Neural cell (in vitro differentiated cells): Measurements from ENCODE around the gene MSI1. TPM values are rescaled to one million over a fixed set of nuclear protein-coding genes. Genes with fewer than 3 reads are reported as not detected.

ENCODE experiments used
- H2AFZ ChIP-seq: fragments of 200-600, 300-800 bp; sonication (generic), shearing (Covaris generic); 2 replicates; pipeline ENCODE4 v1.6.0; 2014; ENCODE audit warnings: low read depth, mild to moderate bottlenecking, antibody characterized with exemption, low read length, moderate library complexity
- H3F3A ChIP-seq: fragments of 200-600 bp; shearing (Covaris generic); 2 replicates; pipeline ENCODE4 v1.6.1; 2016; ENCODE audit warnings: mild to moderate bottlenecking, moderate library complexity, mixed read lengths, antibody characterized with exemption, low read length; ENCODE audit not compliant: insufficient read depth, poor library complexity, severe bottlenecking
- H3K27ac ChIP-seq: fragments of 200-600, 300-800 bp; sonication (generic), shearing (Covaris generic); 2 replicates; pipeline ENCODE4 v1.5.1; 2014; ENCODE audit warnings: mild to moderate bottlenecking, low read length, moderate library complexity
- H3K27me3 ChIP-seq: fragments of 300-800, 200-600 bp; sonication (generic), shearing (Covaris generic); 2 replicates; pipeline ENCODE4 v1.6.0; 2014; ENCODE audit warnings: mild to moderate bottlenecking, low read depth, low read length, moderate library complexity; ENCODE audit not compliant: insufficient read depth
- H3K36me3 ChIP-seq: fragments of 300-800, 200-600 bp; sonication (generic), shearing (Covaris generic); 2 replicates; pipeline ENCODE4 v1.5.1; 2014; ENCODE audit warnings: mild to moderate bottlenecking, antibody characterized with exemption, low read length, moderate library complexity; ENCODE audit not compliant: insufficient read depth
- H3K4me2 ChIP-seq: fragments of 300-800, 200-600 bp; sonication (generic), shearing (Covaris generic); 2 replicates; pipeline ENCODE4 v1.6.0; 2014; ENCODE audit warnings: mild to moderate bottlenecking, low read length
- H3K4me3 ChIP-seq: fragments of 300-800, 200-600 bp; sonication (generic), shearing (Covaris generic); 2 replicates; pipeline ENCODE4 v1.5.1; 2014; ENCODE audit warnings: mild to moderate bottlenecking, low read length, moderate library complexity
- H3K79me2 ChIP-seq: fragments of 200-600 bp; shearing (Covaris generic); replicated peaks from 2 replicates; pipeline ENCODE4 v1.6.0; 2014; ENCODE audit warnings: mild to moderate bottlenecking, low read length, moderate library complexity; ENCODE audit not compliant: insufficient read depth
- H3K9ac ChIP-seq: fragments of 300-800, 200-600 bp; sonication (generic), shearing (Covaris generic); 2 replicates; pipeline ENCODE4 v1.6.1; 2016; ENCODE audit warnings: mild to moderate bottlenecking, low read length, mixed read lengths
- H3K9me2 ChIP-seq: fragments of 200-600 bp; shearing (Covaris generic); 2 replicates; pipeline ENCODE4 v1.6.1; 2016; ENCODE audit warnings: mild to moderate bottlenecking, low read length, mixed read lengths; ENCODE audit not compliant: insufficient read depth
- H3K9me3 ChIP-seq: fragments of 200-600, 300-800 bp; sonication (generic), shearing (Covaris generic); 2 replicates; pipeline ENCODE4 v1.6.1; 2016; ENCODE audit warnings: mild to moderate bottlenecking, mixed run types, low read length, moderate library complexity, mixed read lengths
- H4K20me1 ChIP-seq: fragments of 200-600 bp; shearing (Covaris generic); 2 replicates; pipeline ENCODE4 v1.6.1; 2016; ENCODE audit warnings: mild to moderate bottlenecking, mixed run types; ENCODE audit not compliant: insufficient read depth
- EP300 ChIP-seq: fragments of 450-650 bp; conservative IDR thresholded peaks from 2 replicates; pipeline ENCODE4 v1.6.1; 2014; ENCODE audit warnings: antibody characterized with exemption, mild to moderate bottlenecking, moderate library complexity; ENCODE audit not compliant: poor library complexity, severe bottlenecking
- EZH2 ChIP-seq: fragments of 200-600, 300-800 bp; shearing (Covaris generic), sonication (generic); IDR thresholded peaks from 2 replicates; pipeline ENCODE4 v1.6.1; 2014; ENCODE audit warnings: antibody characterized with exemption, low read length, borderline replicate concordance, mild to moderate bottlenecking; ENCODE audit not compliant: insufficient read depth, poor library complexity, severe bottlenecking
- MXI1 ChIP-seq: fragments of 450-650 bp; conservative IDR thresholded peaks from 2 replicates; pipeline ENCODE4 v1.6.1; 2014; ENCODE audit warnings: antibody characterized with exemption, mild to moderate bottlenecking; ENCODE audit not compliant: poor library complexity, severe bottlenecking
- POLR2AphosphoS5 ChIP-seq: IDR thresholded peaks from 2 replicates; pipeline ENCODE4 v1.6.1; 2012
- RAD21 ChIP-seq: fragments of 450-650 bp; conservative IDR thresholded peaks from 2 replicates; pipeline ENCODE4 v1.6.1; 2014; ENCODE audit warnings: antibody characterized with exemption, mild to moderate bottlenecking, moderate library complexity
- SMC3 ChIP-seq: fragments of 450-650 bp; conservative IDR thresholded peaks from 2 replicates; pipeline ENCODE4 v1.6.1; 2014; ENCODE audit warnings: antibody characterized with exemption, mild to moderate bottlenecking, moderate library complexity; ENCODE audit not compliant: poor library complexity
- TAF1 ChIP-seq: IDR thresholded peaks from 2 replicates; pipeline ENCODE4 v1.6.1; 2012; ENCODE audit warnings: low read depth
- polyA plus RNA-seq: library from polyadenylated mRNA; depleted of rRNA; stranded (reverse); fragments of >200 nt; gene quantifications from 2 replicates; pipeline ENCODE4 v1.2.3, GENCODE V29; 2014
- TF ChIP-seq, protein P1 (sequence below): IDR thresholded peaks from 2 replicates; pipeline ENCODE4 v1.6.1; 2012; ENCODE audit warnings: borderline replicate concordance
- TF ChIP-seq, protein P2 (sequence below): fragments of 450-650 bp; IDR thresholded peaks from 2 replicates; pipeline ENCODE4 v1.5.1; 2014; ENCODE audit warnings: antibody characterized with exemption, mild to moderate bottlenecking, moderate library complexity; ENCODE audit not compliant: poor library complexity, severe bottlenecking

MSI1 gene
- polyA plus RNA-seq, 1 donor from 2014 or later: 7.5 TPM

DNA sequence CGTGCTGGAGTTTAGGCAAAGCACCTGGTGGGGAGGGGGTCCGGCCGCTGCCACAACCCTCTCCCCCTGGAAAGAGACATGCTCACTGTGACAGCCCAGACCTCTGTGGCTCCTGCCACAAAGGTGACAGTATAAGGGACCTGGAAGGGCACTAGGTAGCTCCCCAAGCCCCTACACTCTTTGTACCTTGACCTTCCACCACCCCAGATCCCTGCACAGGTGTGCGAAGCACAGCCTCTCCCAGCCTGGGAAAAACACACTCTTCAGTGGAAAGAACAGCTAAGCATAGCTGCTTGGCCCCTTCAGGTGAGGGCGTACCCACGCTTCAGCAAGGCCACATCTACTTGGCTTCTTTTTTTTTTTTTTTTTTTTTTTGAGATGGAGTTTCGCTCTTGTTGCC lies 36.4 kb downstream of the MSI1 start:
- Histone ChIP-seq H3K27ac (no peak overlapping the region), H3K9me2 (no peaks in the 10 kb centered on the region), H3K4me2 (no peak overlapping the region), H3K36me3 (no peaks in the 10 kb centered on the region), H3K4me3 (no peak overlapping the region), H3K79me2 (no peaks in the 10 kb centered on the region), H4K20me1 (no peaks in the 10 kb centered on the region), H3K9ac (no peak overlapping the region), H2AFZ (no peak overlapping the region), H3F3A (no peaks in the 10 kb centered on the region), H3K9me3 (no peaks in the 10 kb centered on the region), H3K27me3 (no peaks in the 10 kb centered on the region)
- TF ChIP-seq, protein P1, sequence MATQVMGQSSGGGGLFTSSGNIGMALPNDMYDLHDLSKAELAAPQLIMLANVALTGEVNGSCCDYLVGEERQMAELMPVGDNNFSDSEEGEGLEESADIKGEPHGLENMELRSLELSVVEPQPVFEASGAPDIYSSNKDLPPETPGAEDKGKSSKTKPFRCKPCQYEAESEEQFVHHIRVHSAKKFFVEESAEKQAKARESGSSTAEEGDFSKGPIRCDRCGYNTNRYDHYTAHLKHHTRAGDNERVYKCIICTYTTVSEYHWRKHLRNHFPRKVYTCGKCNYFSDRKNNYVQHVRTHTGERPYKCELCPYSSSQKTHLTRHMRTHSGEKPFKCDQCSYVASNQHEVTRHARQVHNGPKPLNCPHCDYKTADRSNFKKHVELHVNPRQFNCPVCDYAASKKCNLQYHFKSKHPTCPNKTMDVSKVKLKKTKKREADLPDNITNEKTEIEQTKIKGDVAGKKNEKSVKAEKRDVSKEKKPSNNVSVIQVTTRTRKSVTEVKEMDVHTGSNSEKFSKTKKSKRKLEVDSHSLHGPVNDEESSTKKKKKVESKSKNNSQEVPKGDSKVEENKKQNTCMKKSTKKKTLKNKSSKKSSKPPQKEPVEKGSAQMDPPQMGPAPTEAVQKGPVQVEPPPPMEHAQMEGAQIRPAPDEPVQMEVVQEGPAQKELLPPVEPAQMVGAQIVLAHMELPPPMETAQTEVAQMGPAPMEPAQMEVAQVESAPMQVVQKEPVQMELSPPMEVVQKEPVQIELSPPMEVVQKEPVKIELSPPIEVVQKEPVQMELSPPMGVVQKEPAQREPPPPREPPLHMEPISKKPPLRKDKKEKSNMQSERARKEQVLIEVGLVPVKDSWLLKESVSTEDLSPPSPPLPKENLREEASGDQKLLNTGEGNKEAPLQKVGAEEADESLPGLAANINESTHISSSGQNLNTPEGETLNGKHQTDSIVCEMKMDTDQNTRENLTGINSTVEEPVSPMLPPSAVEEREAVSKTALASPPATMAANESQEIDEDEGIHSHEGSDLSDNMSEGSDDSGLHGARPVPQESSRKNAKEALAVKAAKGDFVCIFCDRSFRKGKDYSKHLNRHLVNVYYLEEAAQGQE: no peak
- TF ChIP-seq MXI1 (no peak), RAD21 (no peak), POLR2AphosphoS5 (no peak)

GRCh38 chr12:120332041-120332440 lies 36.9 kb downstream of the MSI1 start:
- no peaks in the 10 kb centered on the region for H4K20me1 ChIP-seq
- H3K9ac ChIP-seq: no peak overlapping the region
- no peaks in the 10 kb centered on the region for H3K27me3 ChIP-seq
- TF ChIP-seq, protein P2, sequence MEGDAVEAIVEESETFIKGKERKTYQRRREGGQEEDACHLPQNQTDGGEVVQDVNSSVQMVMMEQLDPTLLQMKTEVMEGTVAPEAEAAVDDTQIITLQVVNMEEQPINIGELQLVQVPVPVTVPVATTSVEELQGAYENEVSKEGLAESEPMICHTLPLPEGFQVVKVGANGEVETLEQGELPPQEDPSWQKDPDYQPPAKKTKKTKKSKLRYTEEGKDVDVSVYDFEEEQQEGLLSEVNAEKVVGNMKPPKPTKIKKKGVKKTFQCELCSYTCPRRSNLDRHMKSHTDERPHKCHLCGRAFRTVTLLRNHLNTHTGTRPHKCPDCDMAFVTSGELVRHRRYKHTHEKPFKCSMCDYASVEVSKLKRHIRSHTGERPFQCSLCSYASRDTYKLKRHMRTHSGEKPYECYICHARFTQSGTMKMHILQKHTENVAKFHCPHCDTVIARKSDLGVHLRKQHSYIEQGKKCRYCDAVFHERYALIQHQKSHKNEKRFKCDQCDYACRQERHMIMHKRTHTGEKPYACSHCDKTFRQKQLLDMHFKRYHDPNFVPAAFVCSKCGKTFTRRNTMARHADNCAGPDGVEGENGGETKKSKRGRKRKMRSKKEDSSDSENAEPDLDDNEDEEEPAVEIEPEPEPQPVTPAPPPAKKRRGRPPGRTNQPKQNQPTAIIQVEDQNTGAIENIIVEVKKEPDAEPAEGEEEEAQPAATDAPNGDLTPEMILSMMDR: no peak
- TF ChIP-seq EZH2: no peak
- no peak for TF ChIP-seq MXI1
- no peak for TF ChIP-seq POLR2AphosphoS5
- TF ChIP-seq TAF1: no peak
- no peak for TF ChIP-seq EP300
- TF ChIP-seq SMC3: no peak
- TF ChIP-seq RAD21: no peak
- TF ChIP-seq, protein P1: no peak
- no peak overlapping the region for H3K27ac ChIP-seq
- H3K9me2 ChIP-seq: no peaks in the 10 kb centered on the region
- no peak overlapping the region for H3K4me2 ChIP-seq
- no peak overlapping the region for H2AFZ ChIP-seq
- no peaks in the 10 kb centered on the region for H3K79me2 ChIP-seq
- H3F3A ChIP-seq: no peaks in the 10 kb centered on the region
- no peaks in the 10 kb centered on the region for H3K9me3 ChIP-seq
- H3K4me3 ChIP-seq: no peak overlapping the region
- H3K36me3 ChIP-seq: no peaks in the 10 kb centered on the region
